AG04449 (cell line): ENCODE measurements around the gene NDUFAF4.

Source experiments
- CTCF ChIA-PET: fragments of 350-600 bp; formaldehyde crosslinking; extraction: SDS; loops from one replicate; lab custom pipeline; 2021; ENCODE audit warnings: antibody characterized with exemption; lab: Yijun Ruan, JAX
- POLR2A ChIA-PET: fragments of 400-600, 350-600 bp; formaldehyde crosslinking; extraction: SDS; loops from one replicate; lab custom pipeline; 2020; ENCODE audit warnings: antibody characterized with exemption, inconsistent platforms; lab: Yijun Ruan, JAX
- DNase-seq: peaks from one replicate; pipeline ENCODE4 v3.0.0-alpha.2; 2010; ENCODE audit warnings: low read depth, low spot score
- H3K4me3 ChIP-seq: 2 replicates; pipeline ENCODE4 v1.5.1; 2011; ENCODE audit warnings: low read depth, mild to moderate bottlenecking, control low read depth, low read length
- TF ChIP-seq, protein P1 (sequence below): IDR thresholded peaks from one replicate; pipeline ENCODE4 v1.5.1; 2011; ENCODE audit warnings: mild to moderate bottlenecking, moderate library complexity, low read length, control low read depth, inconsistent platforms; ENCODE audit not compliant: insufficient read depth; ENCODE audit errors: missing control alignments

NDUFAF4 gene

DNA sequence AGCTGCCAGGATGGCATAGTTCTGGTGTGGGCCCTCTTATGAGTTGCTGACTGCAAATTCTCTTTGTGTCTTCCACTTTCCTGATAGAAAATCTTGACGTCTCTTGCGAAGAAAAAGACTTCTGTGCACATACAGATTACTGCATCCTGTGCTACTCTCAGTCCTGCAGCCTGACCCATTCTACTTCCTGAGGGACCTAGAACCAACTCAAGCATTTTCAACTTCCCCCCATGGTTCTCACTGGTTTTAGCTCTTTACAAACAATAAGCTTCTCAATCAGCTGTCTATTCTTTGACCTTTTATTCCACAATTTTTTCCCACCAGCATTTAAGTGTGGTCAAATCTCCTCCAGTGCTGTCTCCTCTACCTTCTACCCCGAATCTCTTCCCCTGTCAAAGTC is 13.5 kb upstream of the NDUFAF4 start:
- CTCF ChIA-PET, result interaction anchor here (4.5 kb wide), 1 partner anchor 12 kb away, joined by 25 read pairs; the partner anchor contains the start of gene NDUFAF4
- no peak overlapping the region for H3K4me3 ChIP-seq
- POLR2A ChIA-PET, result no interaction called here
- DNase-seq, result no peak
- TF ChIP-seq, protein P1, sequence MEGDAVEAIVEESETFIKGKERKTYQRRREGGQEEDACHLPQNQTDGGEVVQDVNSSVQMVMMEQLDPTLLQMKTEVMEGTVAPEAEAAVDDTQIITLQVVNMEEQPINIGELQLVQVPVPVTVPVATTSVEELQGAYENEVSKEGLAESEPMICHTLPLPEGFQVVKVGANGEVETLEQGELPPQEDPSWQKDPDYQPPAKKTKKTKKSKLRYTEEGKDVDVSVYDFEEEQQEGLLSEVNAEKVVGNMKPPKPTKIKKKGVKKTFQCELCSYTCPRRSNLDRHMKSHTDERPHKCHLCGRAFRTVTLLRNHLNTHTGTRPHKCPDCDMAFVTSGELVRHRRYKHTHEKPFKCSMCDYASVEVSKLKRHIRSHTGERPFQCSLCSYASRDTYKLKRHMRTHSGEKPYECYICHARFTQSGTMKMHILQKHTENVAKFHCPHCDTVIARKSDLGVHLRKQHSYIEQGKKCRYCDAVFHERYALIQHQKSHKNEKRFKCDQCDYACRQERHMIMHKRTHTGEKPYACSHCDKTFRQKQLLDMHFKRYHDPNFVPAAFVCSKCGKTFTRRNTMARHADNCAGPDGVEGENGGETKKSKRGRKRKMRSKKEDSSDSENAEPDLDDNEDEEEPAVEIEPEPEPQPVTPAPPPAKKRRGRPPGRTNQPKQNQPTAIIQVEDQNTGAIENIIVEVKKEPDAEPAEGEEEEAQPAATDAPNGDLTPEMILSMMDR, result no peak

DNA sequence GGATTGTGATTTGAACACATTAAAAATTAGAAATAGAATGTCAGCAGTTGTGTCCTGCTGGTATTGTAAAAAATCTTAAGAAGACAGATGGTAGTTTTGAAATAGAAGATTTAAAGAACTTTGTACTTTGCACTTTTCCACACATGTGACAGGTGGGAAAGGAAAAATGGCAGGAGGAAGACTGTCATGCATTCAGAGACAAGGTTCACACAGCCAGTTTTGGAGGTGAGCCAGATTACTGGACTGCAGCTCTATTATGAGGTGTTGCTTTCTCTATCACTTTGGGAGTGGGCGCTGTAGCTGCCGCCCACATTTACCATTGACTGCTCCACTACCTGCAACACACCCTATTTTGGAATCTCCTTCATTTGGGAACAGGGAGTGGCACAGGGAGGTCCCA is 12.1 kb upstream of the NDUFAF4 start:
- TF ChIP-seq, protein P1, result no peak
- POLR2A ChIA-PET, result no interaction called here
- CTCF ChIA-PET, result interaction anchor here (4.5 kb wide), 1 partner anchor 11 kb away, joined by 25 read pairs; the partner anchor contains the start of gene NDUFAF4
- no peak for DNase-seq
- no peak overlapping the region for H3K4me3 ChIP-seq

DNA sequence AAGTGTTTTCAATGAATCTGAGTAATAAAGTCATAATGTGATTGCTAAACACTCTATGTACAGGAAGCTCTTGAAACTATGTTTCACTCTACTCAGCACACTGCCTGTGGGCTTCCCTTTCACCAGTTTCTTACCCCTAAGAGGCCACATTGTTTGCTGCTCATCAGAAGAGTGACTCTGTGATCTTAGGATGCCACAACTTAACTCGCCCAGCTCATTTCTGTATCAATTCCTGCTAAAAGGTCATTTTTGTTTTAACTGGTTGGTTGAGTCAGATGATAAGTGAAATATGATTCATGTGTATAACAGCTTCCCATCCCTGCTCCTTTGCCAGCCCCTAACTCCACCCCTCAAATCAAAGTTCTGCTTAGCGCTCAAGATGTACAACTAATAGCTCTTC is 9.8 kb upstream of the NDUFAF4 start:
- POLR2A ChIA-PET, result no interaction called here
- CTCF ChIA-PET, result interaction anchor here (1.1 to 2.7 kb wide), 3 partner anchors 9 to 152 kb away, joined by 4 to 30 read pairs (median 4); partner anchors contain the start of gene NDUFAF4
- no peak for DNase-seq
- TF ChIP-seq, protein P1, result no peak
- H3K4me3 ChIP-seq, result no peak overlapping the region

DNA sequence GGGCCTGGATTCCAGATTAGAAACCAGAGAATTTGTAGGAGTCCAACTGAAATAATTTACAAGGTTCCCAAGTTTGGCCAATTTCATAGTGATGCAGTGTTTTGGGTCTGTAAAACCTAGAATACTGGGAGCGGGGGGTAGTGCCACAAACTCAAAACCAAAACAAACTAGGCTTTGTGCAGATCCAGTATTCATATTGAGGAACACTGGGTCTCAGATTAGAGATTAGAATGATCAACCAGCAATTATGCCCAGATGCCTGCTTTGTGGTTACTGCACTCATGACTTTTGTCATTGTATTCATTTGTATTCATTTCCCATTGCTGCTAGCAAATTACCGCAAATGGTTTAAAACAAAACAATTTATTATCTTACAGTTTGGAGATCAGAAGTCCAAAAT is 3.2 kb upstream of the NDUFAF4 start:
- DNase-seq, result no peak
- TF ChIP-seq, protein P1, result no peak
- POLR2A ChIA-PET, result no interaction called here
- H3K4me3 ChIP-seq, result no peak overlapping the region
- CTCF ChIA-PET, result interaction anchor here (4.5 kb wide), 1 partner anchor 157 kb away, joined by 134 read pairs; no protein-coding TSS in a partner anchor

DNA sequence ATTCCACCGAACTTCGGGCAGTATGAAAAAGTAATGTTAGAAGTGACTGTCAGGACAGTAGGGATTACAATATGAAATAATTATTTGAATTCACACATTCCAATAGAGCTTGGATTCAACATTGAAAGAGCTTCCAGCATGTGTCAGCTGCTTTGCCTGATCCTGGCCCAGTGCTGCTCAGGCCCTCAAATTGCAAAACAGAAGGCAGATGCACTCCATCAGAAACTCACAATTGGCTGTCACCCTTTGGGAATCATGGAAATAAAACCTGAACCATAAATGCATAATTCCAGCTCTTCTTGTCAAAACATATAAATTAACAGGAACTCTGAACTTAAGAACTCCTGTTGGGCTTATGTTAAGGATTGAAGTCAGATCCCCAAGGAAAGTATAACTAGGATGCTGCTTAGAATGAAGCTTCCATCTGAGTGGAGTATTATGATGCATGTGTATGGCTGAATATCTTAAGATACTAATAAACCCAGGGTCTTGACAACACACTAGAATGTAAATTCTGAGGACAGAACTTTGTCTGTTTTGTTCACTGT is 1.8 kb upstream of the NDUFAF4 start:
- TF ChIP-seq, protein P1, result no peak
- no peak overlapping the region for H3K4me3 ChIP-seq
- DNase-seq, result no peak
- ChIA-PET POLR2A (no interaction called here), CTCF (interaction anchor here (0.7 to 4.9 kb wide), 21 partner anchors 8 to 607 kb away, joined by 3 to 134 read pairs (median 8); partner anchors contain the start of gene KLHL32)

DNA sequence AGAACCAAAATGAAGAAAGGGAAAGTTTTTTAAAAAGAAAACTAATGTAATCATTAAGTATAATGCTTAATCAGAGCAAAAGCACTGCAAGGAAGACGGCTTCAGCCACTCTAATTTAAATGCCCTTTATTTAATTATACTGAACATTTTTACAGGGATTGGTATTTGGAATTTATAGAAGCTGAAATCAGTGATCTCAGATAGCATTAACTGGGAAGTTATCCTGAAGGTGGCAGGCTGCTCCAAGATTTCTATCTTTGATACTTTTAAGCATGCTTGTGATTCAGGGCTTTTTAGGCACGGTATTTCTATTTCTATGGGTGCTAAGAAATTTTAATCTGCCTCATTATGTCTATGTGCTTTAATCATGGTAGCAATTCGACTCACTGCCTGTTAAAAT is 1.3 kb upstream of the NDUFAF4 start:
- H3K4me3 ChIP-seq, result no peak overlapping the region

More for the DNA sequence above, 1.3 kb upstream of the NDUFAF4 start:
- TF ChIP-seq, protein P1, result peak; percentile 45
- no peak for DNase-seq
- POLR2A ChIA-PET, result no interaction called here
- CTCF ChIA-PET, result interaction anchor here (0.7 to 4.9 kb wide), 26 partner anchors 9 to 607 kb away, joined by 3 to 134 read pairs (median 7); partner anchors contain the start of gene KLHL32
